CD4-positive, alpha-beta T cell treated with Interleukin-17A for 4 hours (primary cell): ENCODE results near the gene CCR3.
"Not testable (repeated sequence)": the region's sequence is repeated elsewhere in the genome, so short reads cannot be mapped to it uniquely, and the experiment has no call there.

Source experiments
- DNase-seq: peaks from one replicate; pipeline ENCODE4 v3.0.0-alpha.2; 2020; ENCODE audit warnings: mixed read lengths

Gene CCR3

DNA sequence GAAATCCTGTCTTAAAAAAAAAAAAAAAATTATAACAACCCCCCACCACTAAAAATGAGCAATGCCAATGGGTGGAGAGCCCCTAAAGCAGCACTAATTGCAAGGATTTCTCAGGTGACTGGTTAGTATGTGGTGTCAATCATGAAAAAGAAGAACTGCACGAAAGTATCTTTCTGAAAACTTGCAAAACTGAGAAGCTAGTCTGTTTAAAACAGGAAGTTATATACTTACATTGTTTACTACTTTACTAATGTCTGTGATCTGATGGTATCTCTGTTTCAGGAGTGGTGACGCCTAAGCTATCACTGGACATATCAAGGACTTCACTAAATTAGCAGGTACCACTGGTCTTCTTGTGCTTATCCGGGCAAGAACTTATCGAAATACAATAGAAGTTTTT is at the start of gene CCR3:
Gene CCR3 (plus strand): TSS at position 341 of the 400 bp plus-strand sequence. CDS start 22,699 bp downstream, outside the sequence.
- DNase-seq, result no peak

DNA sequence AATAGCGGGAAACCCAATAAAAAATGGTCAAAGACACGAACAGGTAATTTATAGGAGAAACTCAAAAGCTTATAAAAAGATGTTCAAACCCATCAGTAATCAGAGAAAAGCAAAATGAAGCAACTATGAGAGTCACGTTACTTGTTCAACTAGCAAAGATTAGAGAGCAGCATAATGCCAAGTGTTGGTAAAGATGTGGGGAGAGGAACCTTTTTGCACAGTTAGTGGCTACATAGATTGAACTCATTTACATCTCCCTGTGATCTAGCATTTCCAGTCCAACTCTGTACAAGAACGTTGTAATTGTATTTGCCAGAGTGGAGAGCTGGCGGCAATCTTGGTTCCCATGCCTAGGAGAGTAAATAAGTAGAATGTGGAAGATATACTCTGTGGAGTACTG is 49.3 kb upstream of the CCR3 start:
- no peak for DNase-seq

DNA sequence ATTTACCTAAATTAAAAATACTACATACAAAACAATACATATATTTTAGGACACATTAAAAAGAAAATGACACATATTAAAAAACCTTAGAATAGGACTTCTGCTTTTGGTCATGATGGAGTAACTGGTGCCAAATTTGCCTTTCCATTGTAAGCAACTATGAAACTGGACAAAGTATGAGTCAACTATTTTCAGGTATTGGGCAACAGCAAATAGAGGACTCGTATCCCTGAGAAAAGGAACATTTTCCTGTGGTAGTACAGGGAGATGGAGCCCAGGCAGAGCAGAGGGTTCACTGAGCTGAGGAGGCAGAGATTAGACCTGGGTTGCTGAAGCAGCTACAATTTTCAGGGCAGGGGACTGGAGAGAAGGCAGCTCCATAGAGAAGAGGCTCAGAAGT is 48.8 kb upstream of the CCR3 start:
- no peak for DNase-seq

DNA sequence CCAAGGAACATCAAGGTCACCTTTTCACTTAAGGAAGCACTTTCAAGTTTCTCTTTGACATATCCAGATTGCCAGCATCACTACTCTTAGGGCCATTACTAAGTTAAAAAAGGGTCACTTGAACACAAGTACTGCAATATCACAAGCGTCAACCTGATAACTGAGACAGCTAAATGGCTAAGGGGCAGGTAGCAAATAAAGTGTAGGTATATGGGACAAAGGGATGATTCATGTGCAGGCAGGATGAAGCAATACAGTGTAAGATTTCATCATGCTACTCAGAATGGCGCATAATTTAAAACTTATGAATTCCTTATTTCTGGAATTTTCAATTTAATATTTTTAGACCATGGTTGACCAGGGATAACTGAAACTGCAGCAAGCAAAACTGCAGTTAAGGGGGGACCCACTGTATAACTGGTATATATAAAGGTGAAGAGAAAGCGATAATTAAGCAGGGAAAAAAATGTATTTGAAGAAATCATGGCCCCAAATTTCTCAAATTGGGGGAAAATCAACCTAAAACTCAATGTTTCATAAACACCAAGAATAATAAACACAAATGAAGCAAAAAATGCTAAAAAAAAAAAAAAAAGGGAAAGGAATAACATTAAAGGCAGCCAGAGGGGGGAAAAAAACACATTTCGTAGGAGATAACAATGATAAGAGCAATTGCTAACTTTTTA is 47.2 kb upstream of the CCR3 start:
- DNase-seq, result no peak

DNA sequence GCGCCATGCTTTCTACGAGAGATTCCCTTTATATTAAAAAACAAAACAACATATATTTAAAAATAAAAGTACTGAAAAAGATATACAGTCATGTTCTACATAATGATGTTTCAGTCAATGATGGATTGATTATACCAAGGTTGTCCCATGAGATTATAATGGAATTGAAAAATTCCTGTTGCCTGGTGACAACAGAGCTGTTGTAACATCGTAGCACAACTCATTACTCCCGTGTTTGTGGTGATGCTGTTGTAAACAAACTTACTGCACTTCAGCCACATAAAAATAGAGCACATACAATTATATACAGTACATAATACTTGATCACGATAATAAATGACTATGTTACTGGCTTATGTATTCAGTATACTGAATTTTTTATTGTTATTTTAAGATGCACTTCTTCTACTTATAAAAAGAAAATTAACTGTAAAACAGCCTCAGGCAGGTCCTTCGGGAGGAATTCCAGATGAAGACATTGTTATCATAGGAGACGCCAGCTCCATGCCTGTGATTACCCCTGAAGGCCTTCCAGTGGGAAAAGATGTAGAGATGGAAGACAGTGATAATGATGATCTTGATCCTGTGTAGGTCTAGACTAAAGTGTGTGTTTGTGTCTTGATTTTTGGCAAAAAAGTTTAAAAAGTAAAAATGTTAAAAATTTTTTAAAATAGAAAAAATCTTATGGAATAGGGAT is 45.9 kb upstream of the CCR3 start:
- DNase-seq, result no peak

DNA sequence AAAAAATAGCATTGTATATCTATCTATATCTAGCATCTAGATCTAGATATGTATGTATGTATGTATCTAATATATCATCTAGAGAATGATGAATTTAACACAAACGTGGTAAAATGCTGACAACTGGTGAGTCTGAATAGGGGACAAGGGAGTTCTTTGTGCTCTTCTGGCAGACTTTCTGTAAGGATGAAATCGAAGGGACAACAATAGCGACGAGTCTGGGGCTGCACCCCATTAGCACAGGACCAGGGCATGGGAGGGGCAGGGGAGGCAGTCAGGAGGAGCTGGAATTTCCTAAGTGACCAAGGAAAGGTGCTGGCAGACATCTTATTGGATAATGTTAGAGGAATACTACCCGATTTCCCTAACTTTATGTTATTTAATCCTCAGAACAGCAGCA is 42.0 kb upstream of the CCR3 start:
- DNase-seq, result no peak

DNA sequence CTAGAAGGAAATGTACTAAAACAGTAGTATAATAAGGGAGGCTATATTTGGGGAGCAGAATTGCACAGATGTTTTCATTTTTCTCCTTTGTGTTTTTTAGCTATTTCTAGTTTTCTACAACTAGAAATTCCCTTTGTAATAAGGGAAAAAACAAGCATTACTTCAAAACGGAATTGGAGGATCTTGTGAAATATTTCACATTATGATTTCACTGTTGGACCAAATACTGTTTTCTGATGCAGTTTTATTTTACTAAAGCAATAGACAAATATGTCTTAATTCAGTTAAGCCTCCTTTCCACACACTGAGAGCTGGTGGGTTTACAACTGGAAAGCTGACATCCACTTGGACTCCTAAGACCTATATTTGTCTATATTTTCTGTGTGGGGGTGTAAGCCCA is 41.5 kb upstream of the CCR3 start:
- no peak for DNase-seq

DNA sequence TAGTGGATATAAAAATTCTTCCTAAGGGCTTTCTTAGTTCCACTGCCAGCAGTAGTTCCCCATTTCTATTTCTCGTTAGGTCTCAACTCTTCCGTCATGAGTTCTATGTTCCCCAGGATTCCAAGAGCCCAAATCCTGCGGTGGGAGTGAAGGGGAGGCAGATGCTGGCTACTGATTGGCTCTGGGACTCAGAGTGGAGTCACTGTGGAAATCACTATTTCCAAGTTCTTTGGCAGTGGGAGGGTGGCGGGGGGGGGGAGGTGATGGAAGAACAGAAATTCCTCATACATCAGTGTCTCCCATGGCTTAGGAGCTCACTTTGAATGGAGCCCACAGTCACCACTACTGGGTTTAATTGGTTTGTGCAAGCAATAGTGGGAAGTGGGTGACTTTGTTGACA is 39.7 kb upstream of the CCR3 start:
- no peak for DNase-seq

DNA sequence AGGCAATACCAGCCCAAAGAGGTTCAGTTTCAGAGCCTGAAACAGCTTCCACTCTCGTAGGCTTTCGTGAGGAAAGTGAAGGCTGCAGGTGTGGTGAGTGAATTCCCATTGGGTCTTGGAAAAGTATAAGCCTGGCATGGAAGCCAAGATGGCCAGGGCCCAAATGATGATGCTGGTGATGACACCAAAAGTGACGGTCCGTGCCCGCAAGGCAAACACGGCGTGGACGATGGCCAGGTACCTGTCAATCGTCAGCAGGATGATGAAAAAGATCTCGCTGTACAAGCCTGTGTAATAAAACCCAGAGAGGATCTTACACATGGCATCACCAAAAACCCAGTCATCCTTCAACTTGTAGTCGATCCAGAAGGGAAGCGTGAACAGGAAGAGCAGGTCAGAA is 38.6 kb upstream of the CCR3 start:
- DNase-seq, result no peak

DNA sequence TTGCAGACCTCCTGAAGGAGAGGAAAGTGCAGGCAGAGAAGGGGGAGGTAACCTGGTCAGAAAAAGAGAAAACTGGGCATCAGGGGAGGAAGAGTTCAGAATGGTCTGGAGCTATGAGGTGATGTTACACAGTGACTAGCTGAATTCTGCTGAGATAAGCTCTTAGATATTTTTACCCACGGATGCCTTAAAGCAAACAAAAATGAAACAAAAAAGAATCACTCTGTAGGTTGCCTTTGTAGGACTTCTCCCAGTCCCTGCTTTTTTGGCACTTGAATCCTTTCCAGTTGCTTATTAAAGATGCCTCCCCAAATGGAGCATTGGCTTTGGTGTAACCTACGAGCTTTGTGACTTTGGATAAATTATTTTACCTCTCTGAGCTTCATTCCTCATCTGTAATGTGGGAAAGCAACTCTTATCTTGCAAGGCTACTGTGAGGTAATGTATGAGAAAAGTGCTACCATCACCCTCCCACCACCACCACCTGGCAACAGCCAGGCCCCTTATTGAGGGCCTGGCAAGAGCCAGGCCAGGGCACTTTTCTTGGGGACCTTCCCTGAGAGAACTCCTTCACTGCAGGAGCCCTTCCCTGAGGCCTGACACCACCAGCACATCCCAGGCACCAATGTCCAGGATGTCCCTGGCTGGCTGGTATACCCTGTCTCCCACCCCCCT is 36.8 kb upstream of the CCR3 start:
- DNase-seq, result no peak

DNA sequence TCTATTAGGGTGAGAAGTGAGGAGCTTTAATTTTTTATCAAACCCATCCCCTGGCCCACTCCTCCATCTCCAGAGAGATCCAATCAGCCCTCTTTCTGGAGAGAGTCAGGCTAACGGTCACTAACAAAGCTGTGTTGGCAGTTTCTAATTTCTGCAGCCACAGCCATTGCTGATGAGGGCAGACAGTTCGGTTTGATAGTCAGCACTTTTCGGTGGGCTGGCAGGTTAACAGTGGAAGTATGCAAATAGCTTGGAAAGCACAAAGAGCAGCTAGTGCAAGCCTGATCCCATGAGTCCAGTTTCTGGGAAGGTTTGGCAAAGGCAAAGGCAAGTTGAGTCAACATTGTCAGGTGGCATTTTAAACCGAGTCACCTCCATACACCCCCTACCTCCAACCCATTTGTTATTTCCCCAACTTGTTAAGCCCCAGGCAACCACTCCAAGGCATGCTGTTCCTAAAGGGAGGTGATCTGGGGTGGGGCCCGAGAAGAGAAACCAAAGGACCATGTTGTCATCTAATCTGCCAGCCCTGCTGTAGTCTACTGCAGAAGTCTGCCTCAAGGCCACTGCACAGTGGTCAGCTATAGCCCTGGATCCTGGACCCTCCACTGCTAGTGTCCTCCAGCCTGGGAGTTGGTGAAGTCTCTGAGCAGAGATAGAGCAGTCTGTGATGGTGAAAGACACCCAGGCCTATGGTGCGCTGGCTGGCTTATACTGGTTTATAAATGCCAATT is 35.8 kb upstream of the CCR3 start:
- no peak for DNase-seq

DNA sequence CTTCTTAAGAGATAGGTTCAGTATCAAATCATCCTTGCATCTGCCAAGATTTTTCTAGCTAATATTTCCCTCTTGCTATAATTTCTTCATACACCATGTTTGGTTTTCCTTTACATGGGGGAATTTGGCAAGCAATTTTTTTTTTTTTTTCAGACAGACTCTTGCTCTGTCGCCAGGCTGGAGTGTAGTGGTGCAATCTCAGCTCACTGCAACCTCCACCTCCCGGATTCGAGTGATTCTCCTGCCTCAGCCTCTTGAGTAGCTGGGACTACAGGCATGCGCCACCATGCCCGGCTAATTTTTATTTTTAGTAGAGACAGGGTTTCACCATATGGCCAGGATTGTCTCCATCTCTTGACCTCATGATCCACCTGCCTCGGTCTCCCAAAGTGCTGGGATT is 34.7 kb upstream of the CCR3 start:
- not testable (repeated sequence) for DNase-seq

DNA sequence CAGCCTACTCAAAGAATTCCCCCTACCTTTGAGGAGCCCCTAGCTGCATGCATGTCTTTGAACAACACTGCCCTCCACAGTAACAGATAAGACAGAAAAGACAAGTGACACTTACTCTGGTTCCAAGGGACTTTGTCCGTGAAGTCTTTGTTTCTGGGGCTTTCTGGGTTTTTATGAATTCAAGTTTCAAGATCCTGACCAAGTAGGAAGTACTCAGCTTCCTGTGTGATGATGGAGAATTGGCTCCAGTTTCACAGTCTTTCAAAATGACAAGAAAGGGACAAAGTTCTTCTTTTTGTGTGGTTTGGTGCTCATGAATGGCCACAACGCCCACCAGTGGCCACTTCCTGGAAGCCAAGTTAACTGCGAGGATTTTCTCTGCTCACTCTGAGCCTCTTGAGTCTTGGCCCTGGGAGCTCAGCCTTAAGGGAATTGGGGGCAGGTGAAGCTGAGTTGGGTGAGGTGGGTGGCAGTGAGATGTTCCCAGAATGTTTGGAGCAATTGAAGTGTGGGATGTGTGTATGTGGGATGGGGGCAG is 34.0 kb upstream of the CCR3 start, which contains the start of gene CCR1:
Gene CCR1 (minus strand): TSS at position 147 of the 538 bp plus-strand sequence. CDS start 4,000 bp downstream, outside the sequence.
- peak; percentile 8 for DNase-seq

DNA sequence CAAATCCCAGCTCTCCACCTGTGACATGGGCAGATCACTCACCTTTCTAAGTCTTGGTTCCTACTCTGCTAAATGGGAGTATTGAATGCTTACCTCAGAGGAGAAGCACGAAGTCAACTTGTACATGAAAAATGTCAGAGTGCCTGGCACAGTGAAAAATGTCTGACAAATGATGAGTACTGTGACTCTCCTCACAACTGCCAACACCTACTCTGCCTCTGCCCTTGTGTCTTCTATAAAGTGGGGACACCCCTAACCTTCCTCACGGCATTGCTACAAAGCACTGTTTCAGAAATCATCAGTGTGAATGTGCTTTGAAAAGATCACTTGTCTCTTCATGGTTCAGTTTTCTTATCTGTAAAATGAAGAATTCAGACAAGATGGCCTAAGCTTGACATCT is 33.2 kb upstream of the CCR3 start:
- no peak for DNase-seq

DNA sequence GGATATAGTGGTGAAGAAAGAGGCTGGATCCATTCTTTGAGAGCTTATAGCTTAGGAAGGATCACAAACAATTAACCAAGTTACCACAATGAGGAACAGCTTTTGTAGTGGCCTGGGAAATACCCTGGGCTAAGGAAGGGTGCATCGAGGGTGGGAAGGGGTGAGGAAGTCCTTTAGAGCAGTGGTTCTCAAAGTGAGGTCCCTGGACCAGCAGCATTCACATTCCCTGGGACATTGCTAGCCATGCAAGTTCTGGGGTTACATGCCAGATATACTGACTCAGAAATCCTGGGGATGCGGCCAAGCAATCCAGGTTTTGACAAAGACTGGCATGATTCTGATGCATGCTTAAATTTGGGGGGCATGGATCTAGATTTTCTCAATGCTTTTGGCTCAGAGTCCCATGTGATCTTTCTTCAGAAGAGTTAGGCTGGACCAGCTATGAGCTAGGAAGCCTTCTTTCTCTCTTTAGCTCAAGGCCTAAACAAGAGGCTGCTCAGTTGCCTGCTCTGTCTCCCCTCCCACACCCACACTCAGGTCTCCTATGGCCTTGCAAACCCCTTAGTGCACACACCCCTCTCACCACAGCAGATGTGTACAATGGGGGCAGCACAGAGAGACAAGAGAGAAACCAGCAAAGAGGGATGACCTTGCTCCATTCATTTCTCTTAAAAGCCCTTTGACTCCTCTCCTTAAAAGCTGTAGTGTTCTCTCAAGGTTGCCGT is 32.4 kb upstream of the CCR3 start:
- no peak for DNase-seq

DNA sequence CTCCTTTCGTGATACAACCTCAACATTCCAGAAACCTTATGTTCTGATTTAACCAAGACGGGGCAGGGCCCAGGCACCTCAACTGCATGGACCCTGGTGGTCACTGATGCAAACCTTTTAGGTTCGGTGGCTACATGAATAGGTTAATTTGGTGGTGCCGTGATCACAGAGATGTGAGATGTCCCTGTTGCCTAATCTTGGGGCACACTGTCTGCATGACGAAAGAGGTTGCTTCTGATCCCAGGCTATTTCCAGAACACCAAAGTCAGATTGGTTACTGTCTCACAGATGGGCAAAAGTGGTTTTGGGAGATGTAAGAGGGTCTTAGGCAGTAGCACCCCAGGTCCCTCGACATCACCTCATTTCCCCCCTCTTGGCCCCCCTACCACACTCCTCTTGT is 30.2 kb upstream of the CCR3 start:
- DNase-seq, result no peak

DNA sequence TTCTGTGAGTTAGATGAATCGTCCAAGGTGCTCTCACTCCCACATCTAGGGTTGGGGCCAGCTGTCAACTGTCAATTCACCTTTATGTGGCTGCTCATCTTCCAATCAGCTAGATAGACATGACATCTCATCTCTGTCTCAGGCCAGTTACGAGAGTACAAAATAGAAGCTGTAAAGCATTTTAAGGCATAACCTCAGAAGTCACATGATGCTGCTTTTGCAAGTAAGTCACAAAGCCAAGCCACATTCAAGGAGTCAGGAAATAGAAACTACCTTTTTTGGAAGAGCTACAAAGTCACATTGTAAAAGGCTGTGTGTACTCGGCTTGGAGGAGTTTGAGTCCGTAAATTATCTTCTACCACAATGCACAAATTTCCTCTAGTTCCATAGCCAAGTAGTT is 29.1 kb upstream of the CCR3 start:
- peak; percentile 7 for DNase-seq

DNA sequence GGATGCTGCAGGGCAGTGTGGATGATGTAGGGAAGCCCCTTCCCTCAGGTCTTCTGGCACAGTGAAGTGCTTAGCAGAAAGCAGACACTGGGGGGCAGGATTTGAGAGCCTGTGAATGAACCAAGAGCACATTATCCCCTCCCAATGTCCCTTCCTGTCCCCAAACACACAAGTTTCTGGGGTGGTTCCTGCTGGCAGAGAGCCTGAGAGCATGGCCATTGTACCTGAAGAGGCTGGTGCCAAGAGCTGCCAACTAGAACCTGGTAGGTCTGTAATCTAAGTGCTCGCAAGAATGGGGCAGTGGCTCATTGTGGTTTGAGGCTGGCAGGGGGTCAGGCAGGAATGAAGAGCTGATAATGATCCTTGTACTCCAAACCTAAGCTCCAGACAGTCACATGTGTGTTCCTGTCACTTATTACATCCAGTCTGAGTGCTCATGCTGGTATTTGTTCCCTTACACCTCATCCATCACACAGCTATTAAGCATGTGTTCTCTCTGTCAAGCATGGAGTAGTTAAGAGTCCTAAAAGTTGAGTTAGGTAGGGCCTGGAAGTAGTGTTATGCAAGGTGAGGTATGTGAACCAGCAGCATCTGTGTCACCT is 27.4 kb upstream of the CCR3 start:
- DNase-seq, result no peak

DNA sequence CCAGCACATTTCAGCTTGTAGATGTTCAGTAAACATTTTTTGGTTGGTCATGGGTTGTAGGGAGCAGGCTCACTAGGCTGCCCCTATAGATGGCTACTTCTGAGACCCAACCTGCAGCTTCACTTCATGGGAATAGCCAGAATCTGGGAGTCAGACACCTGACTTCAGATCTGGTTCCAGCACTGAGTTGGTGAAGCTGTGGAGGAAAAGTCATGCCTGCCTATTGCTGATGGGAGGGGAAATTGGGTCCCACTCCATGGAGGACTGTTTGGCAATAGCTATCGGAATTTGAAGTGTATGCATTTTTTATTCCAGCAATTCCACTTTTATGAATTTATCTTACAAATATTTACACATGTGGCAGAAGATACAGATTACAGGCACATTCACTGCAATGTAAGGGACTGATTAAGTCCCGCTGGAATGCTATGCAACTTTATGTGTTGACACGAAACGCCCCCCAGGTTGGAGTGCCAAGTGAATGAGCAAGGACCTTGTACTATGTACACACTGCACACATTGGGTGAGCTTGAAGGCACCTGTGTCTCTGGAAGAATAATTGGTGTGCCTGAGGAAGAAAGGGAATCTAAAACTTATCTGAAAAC is 26.3 kb upstream of the CCR3 start:
- DNase-seq, result no peak

DNA sequence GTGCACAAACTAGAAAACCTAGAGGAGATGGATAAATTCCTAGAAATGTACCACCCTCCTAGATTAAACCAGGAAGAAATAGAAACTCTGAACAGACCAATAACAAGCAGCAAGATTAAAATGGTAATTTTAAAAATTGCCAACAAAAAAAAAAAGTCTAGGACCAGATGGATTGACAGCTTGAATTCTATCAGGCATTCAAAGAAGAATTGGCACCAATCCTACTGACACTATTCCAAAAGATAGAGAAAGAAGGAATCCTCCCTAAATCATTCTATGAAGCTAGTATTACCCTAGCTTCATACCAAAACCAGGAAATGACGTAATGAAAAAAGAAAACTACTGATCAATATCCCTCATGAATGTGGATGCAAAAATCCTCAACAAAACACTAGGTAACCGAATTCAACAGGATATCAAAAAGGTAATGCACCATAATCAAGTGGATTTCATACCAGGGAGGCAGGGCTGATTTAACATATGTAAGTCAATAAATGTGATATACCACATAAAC is 24.0 kb upstream of the CCR3 start:
- no peak for DNase-seq

DNA sequence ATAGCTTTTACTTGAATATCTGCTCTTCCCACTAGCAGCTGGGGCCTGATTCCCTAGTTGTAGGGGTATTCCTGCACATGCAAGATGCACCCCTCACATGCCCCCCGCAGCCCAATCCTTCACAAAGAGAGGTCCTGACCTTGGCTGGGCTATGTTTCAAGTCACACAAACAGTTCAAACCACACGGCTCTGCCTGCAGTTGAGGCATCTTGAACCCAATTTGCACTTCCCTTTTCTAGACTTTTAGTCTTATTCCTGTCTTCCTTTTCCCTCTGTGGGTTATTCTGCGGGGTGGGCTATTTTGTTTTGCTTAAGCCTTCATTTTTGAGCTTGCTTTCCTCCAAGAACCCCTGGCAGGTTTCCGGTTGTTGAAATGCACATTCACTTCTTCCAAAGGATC is 20.9 kb upstream of the CCR3 start:
- DNase-seq, result no peak
